Nephron (organoid): ENCODE results near the gene RNF141.

Experiments
- H3K27ac Mint-ChIP-seq, 3 experiments: 2 replicates each; pipeline ENCODE4 v1.8.0; 2020; ENCODE audit warnings: mixed read lengths in 3 of 3, mild to moderate bottlenecking in 2 of 3, moderate library complexity in 1 of 3
- H3K27me3 Mint-ChIP-seq: 2 replicates; pipeline ENCODE4 v1.8.0; 2021; ENCODE audit warnings: low read depth, mild to moderate bottlenecking, moderate library complexity, mixed read lengths
- H3K36me3 Mint-ChIP-seq: 2 replicates; pipeline ENCODE4 v1.8.0; 2020; ENCODE audit warnings: low read depth, mixed read lengths
- H3K4me1 Mint-ChIP-seq: 2 replicates; pipeline ENCODE4 v1.8.0; 2020; ENCODE audit warnings: mixed read lengths
- H3K4me3 Mint-ChIP-seq, 3 experiments: 2 replicates each; pipeline ENCODE4 v1.8.0; 2020; ENCODE audit warnings: mild to moderate bottlenecking in 3 of 3, mixed read lengths in 3 of 3, moderate library complexity in 2 of 3
- H3K9me3 Mint-ChIP-seq: 2 replicates; pipeline ENCODE4 v1.8.0; 2020; ENCODE audit warnings: mixed read lengths
- TF ChIP-seq, protein P1 (sequence below), 3 experiments: fragments of 200-600 bp; sonication (generic); IDR thresholded peaks; one replicate each; pipeline ENCODE4 v1.5.0; 2021; ENCODE audit warnings: antibody characterized with exemption in 3 of 3; ENCODE audit not compliant: unreplicated experiment in 3 of 3

RNF141 gene

DNA sequence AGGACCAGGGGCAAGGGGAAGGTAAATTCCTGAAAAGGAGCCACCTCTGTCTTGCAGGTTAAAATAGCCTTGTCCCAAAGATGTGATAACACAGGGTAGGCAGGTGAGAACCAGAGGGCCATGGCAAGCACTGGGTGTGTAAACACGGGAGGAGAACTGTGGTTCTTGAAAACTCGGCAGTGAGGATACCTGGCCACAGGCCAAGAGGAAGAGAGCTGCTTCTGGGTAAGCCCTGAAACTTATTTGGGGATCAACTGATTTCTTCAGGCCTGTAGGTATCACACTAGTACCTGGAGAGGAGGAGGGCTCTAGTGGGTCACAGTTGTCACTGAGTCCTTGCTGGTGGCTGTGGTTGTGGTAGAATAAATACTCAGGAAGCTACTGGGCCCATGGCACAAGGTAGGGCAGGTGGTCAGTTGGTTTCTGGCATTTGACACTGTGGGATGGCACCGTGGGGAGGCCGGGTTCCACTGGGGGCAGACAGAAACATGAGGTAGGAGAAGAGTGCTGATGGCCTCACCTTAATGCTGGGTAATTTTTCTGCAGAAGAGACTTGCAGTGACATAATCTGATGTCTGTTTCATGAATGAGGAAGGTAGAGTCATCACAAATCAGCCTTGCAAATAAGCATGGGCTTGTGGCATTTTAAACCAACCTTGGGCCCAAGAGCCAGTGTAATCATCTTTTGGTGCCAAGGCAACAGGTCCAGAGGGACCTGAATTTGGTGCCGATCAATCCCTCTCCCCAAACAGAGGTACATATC is 63.9 kb downstream of the RNF141 start:
- no peak overlapping the region for H3K27ac Mint-ChIP-seq
- no peaks in the 10 kb centered on the region for H3K9me3 Mint-ChIP-seq
- H3K4me1 Mint-ChIP-seq = peaks cover 7% of the 10 kb centered on the region
- TF ChIP-seq, protein P1, sequence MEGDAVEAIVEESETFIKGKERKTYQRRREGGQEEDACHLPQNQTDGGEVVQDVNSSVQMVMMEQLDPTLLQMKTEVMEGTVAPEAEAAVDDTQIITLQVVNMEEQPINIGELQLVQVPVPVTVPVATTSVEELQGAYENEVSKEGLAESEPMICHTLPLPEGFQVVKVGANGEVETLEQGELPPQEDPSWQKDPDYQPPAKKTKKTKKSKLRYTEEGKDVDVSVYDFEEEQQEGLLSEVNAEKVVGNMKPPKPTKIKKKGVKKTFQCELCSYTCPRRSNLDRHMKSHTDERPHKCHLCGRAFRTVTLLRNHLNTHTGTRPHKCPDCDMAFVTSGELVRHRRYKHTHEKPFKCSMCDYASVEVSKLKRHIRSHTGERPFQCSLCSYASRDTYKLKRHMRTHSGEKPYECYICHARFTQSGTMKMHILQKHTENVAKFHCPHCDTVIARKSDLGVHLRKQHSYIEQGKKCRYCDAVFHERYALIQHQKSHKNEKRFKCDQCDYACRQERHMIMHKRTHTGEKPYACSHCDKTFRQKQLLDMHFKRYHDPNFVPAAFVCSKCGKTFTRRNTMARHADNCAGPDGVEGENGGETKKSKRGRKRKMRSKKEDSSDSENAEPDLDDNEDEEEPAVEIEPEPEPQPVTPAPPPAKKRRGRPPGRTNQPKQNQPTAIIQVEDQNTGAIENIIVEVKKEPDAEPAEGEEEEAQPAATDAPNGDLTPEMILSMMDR (IDR thresholded peaks at IDR 0.05; ENCODE audit: unreplicated experiment in 3 of 3) = no peak
- peaks cover 4% of the 10 kb centered on the region for H3K36me3 Mint-ChIP-seq
- peaks cover 4% of the 10 kb centered on the region for H3K27me3 Mint-ChIP-seq
- no peak overlapping the region for H3K4me3 Mint-ChIP-seq

DNA sequence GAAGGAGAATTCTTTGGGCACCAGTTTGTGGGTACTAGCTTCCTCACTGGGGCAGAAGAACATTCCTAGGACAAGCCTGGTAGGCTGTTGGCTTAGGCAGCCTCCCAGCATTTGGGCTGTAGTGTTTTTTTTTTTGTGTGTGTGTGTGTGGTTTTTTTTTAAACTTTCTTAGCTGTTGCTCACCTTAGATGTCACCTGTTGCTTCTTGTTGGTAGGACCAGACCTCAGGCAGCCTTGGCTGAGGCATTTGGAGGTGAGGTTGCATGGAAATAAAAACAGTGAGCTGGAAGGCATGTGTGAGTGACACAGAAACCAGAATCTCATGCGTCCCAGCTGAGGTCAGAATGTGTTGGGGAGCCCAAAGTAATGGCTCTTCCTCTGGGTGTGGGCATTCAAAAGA is 64.6 kb downstream of the RNF141 start:
- TF ChIP-seq, protein P1 (IDR thresholded peaks at IDR 0.05; ENCODE audit: unreplicated experiment in 3 of 3) = no peak
- H3K9me3 Mint-ChIP-seq = no peaks in the 10 kb centered on the region
- peaks cover 7% of the 10 kb centered on the region for H3K4me1 Mint-ChIP-seq
- no peak overlapping the region for H3K4me3 Mint-ChIP-seq
- peaks cover 4% of the 10 kb centered on the region for H3K27me3 Mint-ChIP-seq
- no peak overlapping the region for H3K27ac Mint-ChIP-seq
- H3K36me3 Mint-ChIP-seq = peaks cover 1% of the 10 kb centered on the region

DNA sequence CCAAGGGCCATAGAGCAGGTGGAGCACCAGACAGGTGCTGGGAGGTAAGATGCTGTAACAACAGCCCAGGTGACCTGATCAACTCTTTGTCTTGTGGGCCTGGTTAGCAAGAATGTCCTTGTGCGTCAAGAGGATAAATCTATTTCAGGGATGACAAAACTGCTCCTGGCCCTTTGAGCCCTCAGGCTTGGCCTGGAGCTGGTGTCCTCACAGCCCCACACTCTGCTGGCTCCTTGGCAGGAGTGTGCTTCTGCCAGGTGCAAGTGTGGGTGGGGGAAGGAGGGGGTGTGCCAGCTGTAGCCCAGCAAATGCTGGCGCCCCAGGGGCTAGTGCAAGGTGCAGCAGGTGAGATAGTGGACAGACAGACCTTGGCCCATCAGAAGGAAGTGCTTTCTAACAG is 66.4 kb downstream of the RNF141 start:
- H3K27me3 Mint-ChIP-seq = peaks cover 4% of the 10 kb centered on the region
- H3K27ac Mint-ChIP-seq = no peak overlapping the region
- H3K4me3 Mint-ChIP-seq = no peak overlapping the region
- H3K9me3 Mint-ChIP-seq = peaks cover 13% of the 10 kb centered on the region
- TF ChIP-seq, protein P1 (IDR thresholded peaks at IDR 0.05; ENCODE audit: unreplicated experiment in 3 of 3) = no peak
- H3K4me1 Mint-ChIP-seq = peaks cover 7% of the 10 kb centered on the region
- no peaks in the 10 kb centered on the region for H3K36me3 Mint-ChIP-seq

DNA sequence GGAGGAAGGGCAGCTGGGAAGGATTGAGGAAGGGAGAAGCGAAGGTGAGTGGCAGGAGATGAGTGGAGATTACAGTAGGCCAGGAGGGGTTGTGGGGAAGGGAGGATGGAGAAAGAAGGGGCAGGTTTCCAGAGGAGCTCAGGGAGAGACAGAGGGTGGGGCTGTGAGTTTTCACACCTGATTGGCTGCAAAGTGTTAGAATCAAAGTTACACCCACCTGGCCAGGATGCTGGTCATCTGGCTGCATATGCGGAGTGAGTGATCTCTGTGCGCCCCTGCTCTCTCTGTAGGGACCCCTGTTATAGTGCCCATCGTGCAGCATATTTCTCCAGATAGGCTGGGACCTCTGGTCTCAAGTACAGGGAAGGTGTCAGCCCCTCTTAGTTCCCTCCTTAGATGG is 67.6 kb downstream of the RNF141 start:
- Mint-ChIP-seq H3K27ac (no peak overlapping the region), H3K4me3 (no peak overlapping the region), H3K9me3 (peaks cover 25% of the 10 kb centered on the region), H3K36me3 (peaks cover 10% of the 10 kb centered on the region), H3K4me1 (peaks cover 6% of the 10 kb centered on the region), H3K27me3 (peaks cover 4% of the 10 kb centered on the region)
- TF ChIP-seq, protein P1 (IDR thresholded peaks at IDR 0.05; ENCODE audit: unreplicated experiment in 3 of 3) = no peak

DNA sequence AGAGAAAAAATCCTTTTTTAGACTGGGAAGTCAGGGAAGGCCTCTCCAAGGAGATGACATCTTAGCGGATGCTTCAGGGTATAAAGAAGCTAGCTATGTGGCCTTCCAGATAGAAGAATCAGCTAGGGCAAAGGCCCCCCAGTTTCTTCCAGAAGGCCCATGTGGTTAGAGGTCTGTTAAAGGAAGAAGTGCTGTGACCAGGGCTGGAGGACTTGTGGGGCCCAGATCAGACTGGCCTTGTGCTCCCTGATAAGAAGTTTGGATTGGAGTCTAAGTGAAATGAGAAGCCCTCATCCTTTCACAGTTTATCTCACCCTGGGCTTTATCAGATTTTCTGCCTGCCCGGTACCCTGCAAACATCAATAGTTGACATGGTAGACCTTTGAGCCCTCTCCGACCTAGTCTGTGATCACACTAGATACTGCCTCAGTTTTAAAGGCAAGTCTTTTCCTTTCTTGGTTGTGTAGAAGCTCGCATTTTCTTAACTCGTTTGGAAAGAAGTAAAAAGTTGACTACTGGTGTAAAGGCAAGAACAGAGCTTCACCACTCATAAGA is 78.2 kb downstream of the RNF141 start:
- no peaks in the 10 kb centered on the region for H3K27me3 Mint-ChIP-seq
- H3K36me3 Mint-ChIP-seq = peaks cover 17% of the 10 kb centered on the region
- no peak overlapping the region for H3K4me3 Mint-ChIP-seq
- peaks cover 8% of the 10 kb centered on the region for H3K9me3 Mint-ChIP-seq
- H3K27ac Mint-ChIP-seq = no peak overlapping the region
- H3K4me1 Mint-ChIP-seq = peaks cover 22% of the 10 kb centered on the region
- TF ChIP-seq, protein P1 (IDR thresholded peaks at IDR 0.05; ENCODE audit: unreplicated experiment in 3 of 3) = no peak
